ENCODE measurements around the gene WDFY4. TPM values are rescaled to one million over a fixed set of nuclear protein-coding genes. Genes with fewer than 3 reads are reported as not detected.

WDFY4 gene
- polyA plus RNA-seq, 1 donor (not counting 4 experiments of a cell fraction or from before 2014, with no cell fraction given) = 0.04 TPM

DNA sequence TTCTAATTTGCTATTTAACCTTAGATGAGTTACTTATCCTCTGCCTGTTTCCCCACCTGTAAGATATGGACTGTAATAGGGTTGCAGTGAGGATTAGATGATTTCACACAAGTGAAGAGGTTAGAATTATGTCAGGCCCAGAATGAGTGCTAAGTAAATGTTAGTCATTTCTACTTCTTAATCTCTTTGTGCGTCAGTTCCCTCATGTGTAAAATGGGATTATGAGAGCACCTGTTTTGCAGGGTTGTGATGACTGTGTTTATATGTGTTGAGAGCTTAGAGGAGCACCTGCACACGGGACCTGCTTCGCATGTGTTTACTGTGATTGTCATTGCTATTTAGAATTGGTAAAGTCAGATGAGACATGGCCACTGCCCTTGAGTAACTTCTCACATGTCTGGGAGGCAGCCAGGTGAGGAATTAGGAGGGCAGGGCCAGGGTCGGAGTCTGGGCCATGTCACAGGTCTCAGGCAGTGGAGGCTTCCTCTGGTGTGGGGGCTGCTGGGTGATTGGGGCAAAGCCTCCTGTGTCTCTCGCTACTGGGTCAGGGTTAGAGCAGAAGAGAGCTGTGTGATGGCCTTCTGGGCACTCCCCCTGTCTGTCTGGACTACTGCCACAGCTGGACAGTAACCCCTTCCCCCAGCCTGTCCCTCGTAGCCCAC lies 106.7 kb downstream of the WDFY4 start:
- H2AFZ ChIP-seq (ENCODE audit: control insufficient read depth, low read length) = no peak overlapping the region
- no peaks in the 10 kb centered on the region for H3K36me3 ChIP-seq (ENCODE audit: control insufficient read depth in 2 of 2, extremely low read depth in 1 of 2, insufficient read depth in 2 of 2, low read length in 2 of 2)
- no peak overlapping the region for H3K4me2 ChIP-seq (ENCODE audit: control insufficient read depth, extremely low read depth, insufficient read depth, low read depth, low read length)
- H3K9me1 ChIP-seq (ENCODE audit: control insufficient read depth, extremely low read depth, insufficient read depth, low read length) = no peaks in the 10 kb centered on the region
- DNase-seq (ENCODE audit: low read depth, low spot score) (no peak), FAIRE-seq (no peak)
- TF ChIP-seq EZH2 (IDR thresholded peaks at IDR 0.05; ENCODE audit: low read length) = no peak
- TF ChIP-seq, protein P1, sequence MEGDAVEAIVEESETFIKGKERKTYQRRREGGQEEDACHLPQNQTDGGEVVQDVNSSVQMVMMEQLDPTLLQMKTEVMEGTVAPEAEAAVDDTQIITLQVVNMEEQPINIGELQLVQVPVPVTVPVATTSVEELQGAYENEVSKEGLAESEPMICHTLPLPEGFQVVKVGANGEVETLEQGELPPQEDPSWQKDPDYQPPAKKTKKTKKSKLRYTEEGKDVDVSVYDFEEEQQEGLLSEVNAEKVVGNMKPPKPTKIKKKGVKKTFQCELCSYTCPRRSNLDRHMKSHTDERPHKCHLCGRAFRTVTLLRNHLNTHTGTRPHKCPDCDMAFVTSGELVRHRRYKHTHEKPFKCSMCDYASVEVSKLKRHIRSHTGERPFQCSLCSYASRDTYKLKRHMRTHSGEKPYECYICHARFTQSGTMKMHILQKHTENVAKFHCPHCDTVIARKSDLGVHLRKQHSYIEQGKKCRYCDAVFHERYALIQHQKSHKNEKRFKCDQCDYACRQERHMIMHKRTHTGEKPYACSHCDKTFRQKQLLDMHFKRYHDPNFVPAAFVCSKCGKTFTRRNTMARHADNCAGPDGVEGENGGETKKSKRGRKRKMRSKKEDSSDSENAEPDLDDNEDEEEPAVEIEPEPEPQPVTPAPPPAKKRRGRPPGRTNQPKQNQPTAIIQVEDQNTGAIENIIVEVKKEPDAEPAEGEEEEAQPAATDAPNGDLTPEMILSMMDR (optimal IDR thresholded peaks at IDR 0.05 in 1 of 3, IDR thresholded peaks at IDR 0.05 in 1 of 3, conservative IDR thresholded peaks at IDR 0.05 in 1 of 3; ENCODE audit: extremely low read depth in 1 of 3, insufficient read depth in 2 of 3, low read length in 3 of 3) = no peak
- H3K9me3 ChIP-seq (ENCODE audit: control insufficient read depth, low read depth, low read length) = no peaks in the 10 kb centered on the region
- no peak overlapping the region for H3K27ac ChIP-seq (ENCODE audit: control insufficient read depth, insufficient read depth, low read length)
- no peak overlapping the region for H3K9ac ChIP-seq (ENCODE audit: control insufficient read depth, extremely low read depth, insufficient read depth, low read length)
- no peaks in the 10 kb centered on the region for H3K79me2 ChIP-seq (ENCODE audit: control insufficient read depth, insufficient read depth, low read length)
- peaks cover 29% of the 10 kb centered on the region for H3K4me1 ChIP-seq (ENCODE audit: control insufficient read depth, extremely low read depth, insufficient read depth, low read length)
- no peak overlapping the region for H3K4me3 ChIP-seq (ENCODE audit: control insufficient read depth in 2 of 3, extremely low read depth in 1 of 3, insufficient read depth in 2 of 3, low read depth in 1 of 3, low read length in 3 of 3)
- H4K20me1 ChIP-seq (ENCODE audit: control insufficient read depth, extremely low read depth, insufficient read depth, low read length) = no peaks in the 10 kb centered on the region
- dilution Hi-C loops (cut with MboI; ENCODE audit: extremely low pct_ligation_motif_present, low sequenced_read_pairs) = no loop called here
- no peaks in the 10 kb centered on the region for H3K27me3 ChIP-seq (ENCODE audit: control insufficient read depth, extremely low read depth, insufficient read depth, low read length)

DNA sequence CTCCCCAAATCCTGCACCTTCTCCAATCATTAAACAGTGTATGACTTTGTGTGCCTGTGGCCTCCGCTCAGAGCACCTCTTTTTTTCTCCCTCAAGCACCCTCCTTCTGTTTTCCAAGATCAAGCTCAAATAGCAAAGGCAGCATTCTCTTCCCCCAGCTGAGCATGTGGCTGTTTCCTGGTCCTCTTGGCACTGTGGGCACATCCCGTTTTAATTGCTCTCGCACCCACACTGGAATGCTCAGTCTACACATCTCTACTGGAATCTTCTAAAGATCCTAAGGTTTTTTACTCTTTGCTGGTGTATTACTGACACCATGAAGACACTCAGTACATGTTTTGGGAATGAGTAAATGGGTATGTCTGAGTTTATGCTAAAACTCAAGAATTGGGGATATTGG lies 107.4 kb downstream of the WDFY4 start:
- Histone ChIP-seq H3K79me2 (ENCODE audit: control insufficient read depth, insufficient read depth, low read length) (no peaks in the 10 kb centered on the region), H4K20me1 (ENCODE audit: control insufficient read depth, extremely low read depth, insufficient read depth, low read length) (no peaks in the 10 kb centered on the region), H3K4me3 (ENCODE audit: control insufficient read depth in 2 of 3, extremely low read depth in 1 of 3, insufficient read depth in 2 of 3, low read depth in 1 of 3, low read length in 3 of 3) (no peak overlapping the region), H3K4me1 (ENCODE audit: control insufficient read depth, extremely low read depth, insufficient read depth, low read length) (peaks cover 29% of the 10 kb centered on the region), H3K4me2 (ENCODE audit: control insufficient read depth, extremely low read depth, insufficient read depth, low read depth, low read length) (no peak overlapping the region), H2AFZ (ENCODE audit: control insufficient read depth, low read length) (no peak overlapping the region), H3K9me1 (ENCODE audit: control insufficient read depth, extremely low read depth, insufficient read depth, low read length) (no peaks in the 10 kb centered on the region), H3K9me3 (ENCODE audit: control insufficient read depth, low read depth, low read length) (no peaks in the 10 kb centered on the region), H3K27me3 (ENCODE audit: control insufficient read depth, extremely low read depth, insufficient read depth, low read length) (no peaks in the 10 kb centered on the region), H3K36me3 (ENCODE audit: control insufficient read depth in 2 of 2, extremely low read depth in 1 of 2, insufficient read depth in 2 of 2, low read length in 2 of 2) (no peaks in the 10 kb centered on the region), H3K9ac (ENCODE audit: control insufficient read depth, extremely low read depth, insufficient read depth, low read length) (no peak overlapping the region), H3K27ac (ENCODE audit: control insufficient read depth, insufficient read depth, low read length) (no peak overlapping the region)
- dilution Hi-C loops (cut with MboI; ENCODE audit: extremely low pct_ligation_motif_present, low sequenced_read_pairs) = no loop called here
- FAIRE-seq (no peak), DNase-seq (ENCODE audit: low read depth, low spot score) (no peak)
- no peak for TF ChIP-seq EZH2 (IDR thresholded peaks at IDR 0.05; ENCODE audit: low read length)
- TF ChIP-seq, protein P1 (optimal IDR thresholded peaks at IDR 0.05 in 1 of 3, IDR thresholded peaks at IDR 0.05 in 1 of 3, conservative IDR thresholded peaks at IDR 0.05 in 1 of 3; ENCODE audit: extremely low read depth in 1 of 3, insufficient read depth in 2 of 3, low read length in 3 of 3) = no peak

Data from keratinocyte (primary cell).